ENCODE measurements around the gene CLIC3.

CLIC3 gene

DNA sequence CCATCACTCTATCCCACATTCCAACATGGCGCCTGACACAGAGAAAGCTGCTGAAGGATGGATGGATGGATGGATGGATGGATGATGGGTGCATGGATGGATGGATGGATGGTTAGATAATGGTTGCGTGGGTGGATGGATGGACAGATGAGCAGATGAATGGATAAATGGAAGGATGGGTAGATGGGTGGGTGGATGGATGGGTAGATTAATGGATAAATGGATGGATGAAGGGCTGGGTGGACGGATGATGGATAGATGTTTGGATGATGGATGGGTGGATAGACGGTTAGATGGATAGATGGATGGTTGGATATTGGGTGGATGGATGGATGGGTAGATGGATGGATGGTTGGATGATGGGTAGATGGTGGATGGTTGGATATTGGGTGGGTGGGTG lies 39.8 kb downstream of the CLIC3 start:
- TF ChIP-seq, protein P1, sequence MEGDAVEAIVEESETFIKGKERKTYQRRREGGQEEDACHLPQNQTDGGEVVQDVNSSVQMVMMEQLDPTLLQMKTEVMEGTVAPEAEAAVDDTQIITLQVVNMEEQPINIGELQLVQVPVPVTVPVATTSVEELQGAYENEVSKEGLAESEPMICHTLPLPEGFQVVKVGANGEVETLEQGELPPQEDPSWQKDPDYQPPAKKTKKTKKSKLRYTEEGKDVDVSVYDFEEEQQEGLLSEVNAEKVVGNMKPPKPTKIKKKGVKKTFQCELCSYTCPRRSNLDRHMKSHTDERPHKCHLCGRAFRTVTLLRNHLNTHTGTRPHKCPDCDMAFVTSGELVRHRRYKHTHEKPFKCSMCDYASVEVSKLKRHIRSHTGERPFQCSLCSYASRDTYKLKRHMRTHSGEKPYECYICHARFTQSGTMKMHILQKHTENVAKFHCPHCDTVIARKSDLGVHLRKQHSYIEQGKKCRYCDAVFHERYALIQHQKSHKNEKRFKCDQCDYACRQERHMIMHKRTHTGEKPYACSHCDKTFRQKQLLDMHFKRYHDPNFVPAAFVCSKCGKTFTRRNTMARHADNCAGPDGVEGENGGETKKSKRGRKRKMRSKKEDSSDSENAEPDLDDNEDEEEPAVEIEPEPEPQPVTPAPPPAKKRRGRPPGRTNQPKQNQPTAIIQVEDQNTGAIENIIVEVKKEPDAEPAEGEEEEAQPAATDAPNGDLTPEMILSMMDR (conservative IDR thresholded peaks at IDR 0.05; ENCODE audit: control insufficient read depth, insufficient read depth, low read depth, low read length): no peak
- no peak for DNase-seq (ENCODE audit: low read depth)
- no peak overlapping the region for H3K4me3 ChIP-seq (ENCODE audit: control insufficient read depth, low read depth, low read length)

DNA sequence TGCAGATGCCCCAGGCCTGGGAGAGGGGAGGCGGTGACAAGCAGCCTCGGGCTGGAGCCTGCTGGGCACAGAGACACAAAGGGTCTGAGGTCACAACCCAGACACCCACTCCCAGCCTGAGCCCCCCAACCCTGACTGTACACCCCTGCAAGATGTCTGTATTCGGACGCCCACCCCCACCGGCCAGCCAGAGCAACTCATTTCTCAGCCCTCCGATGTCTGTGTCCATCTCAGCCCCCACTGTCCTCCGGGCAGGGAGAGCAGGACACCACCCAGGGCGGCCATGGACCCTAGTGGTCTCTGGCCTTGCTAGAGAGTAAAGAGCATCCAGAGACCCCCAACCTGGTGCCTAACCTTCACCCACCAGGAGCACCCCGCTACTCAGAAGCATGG lies 40.4 kb downstream of the CLIC3 start:
- no peak for DNase-seq (ENCODE audit: low read depth)
- TF ChIP-seq, protein P1 (conservative IDR thresholded peaks at IDR 0.05; ENCODE audit: control insufficient read depth, insufficient read depth, low read depth, low read length): no peak
- H3K4me3 ChIP-seq (ENCODE audit: control insufficient read depth, low read depth, low read length): no peak overlapping the region

DNA sequence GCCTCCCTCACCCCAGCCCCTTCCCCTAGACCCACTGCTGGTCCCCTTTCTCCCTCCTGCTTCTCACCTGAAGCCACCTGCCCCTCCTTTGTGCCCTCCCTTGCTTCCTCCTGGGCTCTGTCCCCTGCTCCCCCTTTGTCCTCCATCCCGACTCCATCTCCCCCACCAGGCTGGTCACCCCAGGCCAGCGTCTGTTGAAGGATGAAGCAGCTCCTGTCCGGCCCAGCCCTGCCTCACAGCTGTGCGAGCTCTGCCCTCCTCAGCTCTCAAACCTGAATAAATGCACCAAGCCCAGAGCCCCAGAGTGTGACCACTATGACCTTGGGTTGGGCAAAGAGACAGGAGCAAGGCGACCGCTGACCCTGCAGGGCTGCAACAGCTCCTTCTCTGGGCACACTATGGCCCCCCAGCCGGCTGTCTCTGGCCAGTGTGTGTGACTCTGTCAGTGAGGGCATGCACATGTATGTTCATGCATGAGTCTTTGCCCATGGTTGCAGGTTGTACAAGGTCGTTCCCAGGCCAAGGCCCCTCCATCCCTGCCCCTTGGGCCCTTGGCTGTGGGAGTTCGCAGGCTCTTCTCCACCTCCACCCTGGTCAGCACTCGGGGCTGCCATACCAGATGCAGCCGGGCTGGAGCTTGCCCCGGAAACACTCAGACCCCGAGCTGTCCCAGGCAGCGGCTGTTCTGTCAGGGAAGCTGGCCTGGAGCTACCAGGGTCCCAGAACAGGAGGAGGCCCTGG lies 41.0 kb downstream of the CLIC3 start:
- TF ChIP-seq, protein P1 (conservative IDR thresholded peaks at IDR 0.05; ENCODE audit: control insufficient read depth, insufficient read depth, low read depth, low read length): no peak
- DNase-seq (ENCODE audit: low read depth): no peak
- H3K4me3 ChIP-seq (ENCODE audit: control insufficient read depth, low read depth, low read length): no peak overlapping the region

DNA sequence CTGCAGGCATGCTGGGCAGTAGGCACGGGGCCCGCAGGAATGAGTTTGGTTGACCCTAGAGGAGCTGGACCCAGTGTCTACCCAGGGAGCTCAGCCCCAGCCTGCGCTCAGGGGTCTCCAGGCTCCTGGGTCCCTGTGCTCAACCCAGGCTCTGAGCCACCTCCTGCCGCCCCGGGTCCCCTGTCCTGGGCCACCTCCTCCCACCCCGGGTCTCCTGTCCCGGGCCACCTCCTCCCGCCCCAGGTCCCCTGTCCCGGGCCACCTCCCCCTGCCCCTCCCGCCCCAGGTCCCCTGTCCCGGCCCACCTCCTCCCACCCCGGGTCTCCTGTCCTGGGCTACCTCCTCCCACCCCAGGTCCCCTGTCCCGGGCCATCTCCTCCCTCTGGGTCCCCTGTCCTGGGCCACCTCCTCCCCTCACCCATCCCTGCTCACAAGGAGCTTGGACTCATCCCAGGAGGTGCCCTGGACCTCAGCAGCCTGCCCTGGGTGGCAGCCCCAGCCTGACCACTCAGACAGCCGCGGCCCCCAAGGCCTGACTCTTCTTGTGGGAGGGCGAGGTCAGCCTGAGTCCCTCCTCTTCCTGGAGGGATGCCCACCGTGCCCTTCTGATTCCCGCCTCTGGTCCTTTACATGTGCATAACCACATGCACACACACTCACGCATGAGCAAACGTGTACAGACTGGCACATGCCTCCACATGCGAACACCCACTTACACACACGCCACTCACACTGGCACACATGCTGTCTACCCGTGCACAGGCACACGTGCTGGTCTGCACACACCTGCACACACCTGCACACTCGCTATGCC lies 41.9 kb downstream of the CLIC3 start:
- DNase-seq (ENCODE audit: low read depth): no peak
- no peak overlapping the region for H3K4me3 ChIP-seq (ENCODE audit: control insufficient read depth, low read depth, low read length)
- TF ChIP-seq, protein P1 (conservative IDR thresholded peaks at IDR 0.05; ENCODE audit: control insufficient read depth, insufficient read depth, low read depth, low read length): no peak

DNA sequence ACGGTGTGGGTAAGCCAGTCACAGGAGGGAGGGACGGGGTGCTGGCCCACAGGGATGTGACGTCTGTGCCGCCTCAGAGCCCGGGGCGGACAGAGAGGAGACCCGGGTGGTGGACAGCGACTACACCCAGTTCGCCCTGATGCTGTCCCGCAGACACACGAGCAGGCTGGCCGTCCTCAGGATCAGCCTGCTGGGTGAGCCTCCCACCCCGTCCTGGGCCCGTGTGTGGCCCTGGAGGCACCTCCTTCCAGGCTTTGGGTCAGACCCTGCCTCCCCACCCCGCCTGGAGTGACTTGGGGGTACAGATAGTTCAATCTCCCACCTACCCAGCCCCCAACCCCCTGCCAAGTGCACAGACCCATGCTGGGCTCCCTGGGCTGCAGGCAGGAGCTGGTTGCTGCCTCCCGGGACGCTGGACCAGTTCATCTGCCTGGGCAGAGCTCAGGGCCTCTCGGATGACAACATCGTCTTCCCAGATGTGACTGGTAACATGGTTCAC lies 42.5 kb downstream of the CLIC3 start:
- no peak overlapping the region for H3K4me3 ChIP-seq (ENCODE audit: control insufficient read depth, low read depth, low read length)
- TF ChIP-seq, protein P1 (conservative IDR thresholded peaks at IDR 0.05; ENCODE audit: control insufficient read depth, insufficient read depth, low read depth, low read length): no peak
- DNase-seq (ENCODE audit: low read depth): no peak

DNA sequence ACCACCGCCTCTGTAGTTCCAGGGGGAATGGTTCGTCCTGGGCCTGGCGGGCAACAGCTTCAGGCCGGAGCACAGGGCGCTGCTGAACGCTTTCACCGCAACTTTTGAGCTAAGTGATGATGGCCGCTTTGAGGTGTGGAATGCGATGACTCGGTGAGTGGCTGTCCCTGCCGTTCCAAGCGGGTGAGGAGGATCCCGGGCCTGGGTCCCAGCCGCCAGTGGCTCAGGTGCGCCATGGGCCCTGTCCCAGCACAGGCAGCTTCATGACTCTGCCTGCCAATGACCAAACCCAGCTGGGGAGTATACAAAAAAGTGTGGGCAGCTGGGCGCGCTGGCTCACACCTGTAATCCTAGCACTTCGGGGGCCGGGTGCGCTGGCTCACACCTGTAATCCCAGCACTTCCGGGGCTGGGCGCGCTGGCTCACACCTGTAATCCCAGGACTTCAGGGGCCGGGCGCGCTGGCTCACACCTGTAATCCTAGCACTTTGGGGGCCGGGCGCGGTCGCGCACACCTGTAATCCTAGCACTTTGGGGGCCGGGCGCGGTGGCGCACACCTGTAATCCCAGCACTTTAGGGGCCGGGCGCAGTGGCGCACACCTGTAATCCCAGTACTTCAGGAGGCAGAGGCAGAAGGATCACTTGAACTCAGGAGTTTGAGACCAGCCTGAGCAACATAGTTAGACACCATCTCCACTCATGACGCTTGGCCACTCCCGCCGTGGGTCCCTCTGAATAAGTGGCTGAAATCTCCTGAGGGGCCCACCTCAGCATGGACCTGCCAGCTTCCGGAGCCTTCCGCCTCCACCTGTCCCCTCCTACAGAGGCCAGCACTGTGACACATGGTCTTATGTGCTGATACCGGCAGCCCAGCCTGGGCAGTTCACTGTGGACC lies 43.2 kb downstream of the CLIC3 start:
- H3K4me3 ChIP-seq (ENCODE audit: control insufficient read depth, low read depth, low read length): no peak overlapping the region
- TF ChIP-seq, protein P1 (conservative IDR thresholded peaks at IDR 0.05; ENCODE audit: control insufficient read depth, insufficient read depth, low read depth, low read length): no peak
- no peak for DNase-seq (ENCODE audit: low read depth)

All from fibroblast of mammary gland (primary cell).